IPS-18a (cell line): ENCODE data around the gene KDSR.
"Not testable (repeated sequence)": the region's sequence is repeated elsewhere in the genome, so short reads cannot be mapped to it uniquely, and the experiment has no call there.

ENCODE experiments used
- H3K27ac ChIP-seq: one replicate; pipeline ENCODE4 v1.5.1; 2013; ENCODE audit warnings: low read length
- H3K27me3 ChIP-seq: one replicate; pipeline ENCODE4 v1.6.1; 2013; ENCODE audit warnings: mild to moderate bottlenecking, low read length; ENCODE audit not compliant: control insufficient read depth, insufficient read depth
- H3K36me3 ChIP-seq: one replicate; pipeline ENCODE4 v1.6.1; 2013; ENCODE audit warnings: low read depth, low read length; ENCODE audit not compliant: control insufficient read depth
- H3K4me1 ChIP-seq: one replicate; pipeline ENCODE4 v1.6.1; 2013; ENCODE audit warnings: low read depth, low read length; ENCODE audit not compliant: control insufficient read depth
- H3K4me3 ChIP-seq: one replicate; pipeline ENCODE4 v1.5.1; 2013; ENCODE audit warnings: low read length
- H3K9ac ChIP-seq: one replicate; pipeline ENCODE4 v1.6.1; 2013; ENCODE audit warnings: mild to moderate bottlenecking, low read length, moderate library complexity
- H3K9me3 ChIP-seq: one replicate; pipeline ENCODE4 v1.6.1; 2013; ENCODE audit warnings: low read depth, low read length; ENCODE audit not compliant: control insufficient read depth

Gene KDSR

GRCh38 chr18:63363951-63364350 is 3.1 kb downstream of the KDSR start:
- Histone ChIP-seq H3K36me3 (peaks cover 20% of the 10 kb centered on the region), H3K4me1 (peaks cover 5% of the 10 kb centered on the region), H3K4me3 (no peak overlapping the region), H3K27me3 (no peaks in the 10 kb centered on the region), H3K9ac (no peak overlapping the region), H3K27ac (no peak overlapping the region), H3K9me3 (no peaks in the 10 kb centered on the region)

GRCh38 chr18:63363420-63363819 is 3.6 kb downstream of the KDSR start:
- H3K27me3 ChIP-seq, H3K9me3 ChIP-seq, H3K4me3 ChIP-seq, H3K4me1 ChIP-seq, H3K27ac ChIP-seq, H3K9ac ChIP-seq: not testable (repeated sequence)
- peaks cover 20% of the 10 kb centered on the region for H3K36me3 ChIP-seq

GRCh38 chr18:63356272-63356896 is 10.6 kb downstream of the KDSR start:
- no peaks in the 10 kb centered on the region for H3K27me3 ChIP-seq
- peaks cover 46% of the 10 kb centered on the region for H3K36me3 ChIP-seq
- H3K27ac ChIP-seq, result no peak overlapping the region
- H3K4me3 ChIP-seq, result no peak overlapping the region
- no peak overlapping the region for H3K9ac ChIP-seq
- H3K4me1 ChIP-seq, result no peaks in the 10 kb centered on the region
- H3K9me3 ChIP-seq, result no peaks in the 10 kb centered on the region

GRCh38 chr18:63350230-63350629 is 16.8 kb downstream of the KDSR start:
- Histone ChIP-seq H3K9ac (no peak overlapping the region), H3K4me3 (no peak overlapping the region), H3K27ac (no peak overlapping the region), H3K36me3 (peaks cover 55% of the 10 kb centered on the region), H3K9me3 (no peaks in the 10 kb centered on the region), H3K27me3 (no peaks in the 10 kb centered on the region), H3K4me1 (no peaks in the 10 kb centered on the region)

GRCh38 chr18:63348508-63349136 is 18.4 kb downstream of the KDSR start:
- Histone ChIP-seq H3K4me3 (no peak overlapping the region), H3K9me3 (no peaks in the 10 kb centered on the region), H3K27ac (no peak overlapping the region), H3K4me1 (no peaks in the 10 kb centered on the region), H3K9ac (no peak overlapping the region), H3K27me3 (no peaks in the 10 kb centered on the region), H3K36me3 (peaks cover 48% of the 10 kb centered on the region)

GRCh38 chr18:63346480-63347183 is 20.4 kb downstream of the KDSR start:
- H3K36me3 ChIP-seq, result peaks cover 45% of the 10 kb centered on the region

GRCh38 chr18:63346031-63346430 is 21.0 kb downstream of the KDSR start:
- no peaks in the 10 kb centered on the region for H3K4me1 ChIP-seq
- H3K4me3 ChIP-seq, result no peak overlapping the region
- H3K27me3 ChIP-seq, result no peaks in the 10 kb centered on the region
- H3K36me3 ChIP-seq, result peaks cover 41% of the 10 kb centered on the region
- no peak overlapping the region for H3K9ac ChIP-seq
- no peaks in the 10 kb centered on the region for H3K9me3 ChIP-seq
- no peak overlapping the region for H3K27ac ChIP-seq

More at GRCh38 chr18:63346480-63347183, 20.4 kb downstream of the KDSR start:
- H3K9ac ChIP-seq, result no peak overlapping the region
- H3K27ac ChIP-seq, result no peak overlapping the region
- H3K4me3 ChIP-seq, result no peak overlapping the region
- H3K27me3 ChIP-seq, result no peaks in the 10 kb centered on the region
- no peaks in the 10 kb centered on the region for H3K9me3 ChIP-seq
- no peaks in the 10 kb centered on the region for H3K4me1 ChIP-seq

GRCh38 chr18:63344918-63345317 is 22.1 kb downstream of the KDSR start:
- Histone ChIP-seq H3K36me3 (peaks cover 38% of the 10 kb centered on the region), H3K4me3 (no peak overlapping the region), H3K9ac (no peak overlapping the region), H3K27ac (no peak overlapping the region), H3K9me3 (no peaks in the 10 kb centered on the region), H3K27me3 (no peaks in the 10 kb centered on the region), H3K4me1 (peaks cover 7% of the 10 kb centered on the region)

- H3K4me3 ChIP-seq, result no peak overlapping the region
- no peak overlapping the region for H3K27ac ChIP-seq
- H3K9me3 ChIP-seq, result no peaks in the 10 kb centered on the region
- no peaks in the 10 kb centered on the region for H3K27me3 ChIP-seq
- H3K4me1 ChIP-seq, result peaks cover 7% of the 10 kb centered on the region
- peaks cover 31% of the 10 kb centered on the region for H3K36me3 ChIP-seq
- no peak overlapping the region for H3K9ac ChIP-seq
These were observed 22.7 kb downstream of the KDSR start for GRCh38 chr18:63344263-63344662.

- H3K9ac ChIP-seq, result no peak overlapping the region
- H3K9me3 ChIP-seq, result no peaks in the 10 kb centered on the region
- no peak overlapping the region for H3K4me3 ChIP-seq
- H3K4me1 ChIP-seq, result peaks cover 7% of the 10 kb centered on the region
- H3K27ac ChIP-seq, result no peak overlapping the region
- H3K27me3 ChIP-seq, result no peaks in the 10 kb centered on the region
- peaks cover 33% of the 10 kb centered on the region for H3K36me3 ChIP-seq
These were observed 24.8 kb downstream of the KDSR start for GRCh38 chr18:63342206-63342605.

GRCh38 chr18:63339920-63340484 is 27.0 kb downstream of the KDSR start:
- Histone ChIP-seq H3K27ac (no peak overlapping the region), H3K4me3 (no peak overlapping the region), H3K27me3 (no peaks in the 10 kb centered on the region), H3K36me3 (peaks cover 29% of the 10 kb centered on the region), H3K9me3 (no peaks in the 10 kb centered on the region), H3K4me1 (peaks cover 7% of the 10 kb centered on the region), H3K9ac (peak overlapping the region; percentile 24)
